CD4-positive, alpha-beta T cell treated with Interferon gamma for 1 hour (primary cell): ENCODE results near the gene IQCE.
A peak's percentile ranks its signal among the peaks of the same experiment; 100 is the strongest.

Experiments used
- DNase-seq: peaks from one replicate; pipeline ENCODE4 v3.0.0-alpha.2; 2020

Gene IQCE

DNA sequence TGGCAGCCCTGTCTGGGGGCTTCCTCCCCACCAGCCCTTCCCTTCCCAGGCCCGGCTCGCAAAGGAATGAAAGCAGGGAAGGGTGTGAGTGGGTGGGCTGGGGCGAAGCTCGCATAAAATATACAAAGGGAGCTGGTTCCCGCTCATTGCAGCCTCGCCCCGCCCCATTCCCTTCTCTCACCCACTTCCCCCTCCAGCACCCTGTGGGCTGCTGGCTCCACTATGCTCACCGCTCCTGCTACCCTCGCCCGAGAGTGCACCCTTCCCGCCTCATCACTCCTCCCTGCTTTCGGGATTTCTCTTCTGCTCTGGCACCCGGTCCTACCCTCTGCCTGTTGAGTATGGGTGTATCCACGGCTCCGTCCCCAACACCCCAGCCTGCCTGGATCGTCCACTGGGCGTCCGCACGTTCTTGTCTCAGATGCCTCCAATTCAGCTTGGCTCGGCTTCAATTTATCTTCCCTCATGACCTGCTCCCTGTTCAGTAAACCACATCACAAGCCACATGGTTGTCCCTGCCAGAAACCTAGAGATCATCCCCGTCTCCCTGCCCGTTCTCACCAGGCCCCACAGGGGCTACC is 58.6 kb downstream of the IQCE start:
- DNase-seq, result no peak

DNA sequence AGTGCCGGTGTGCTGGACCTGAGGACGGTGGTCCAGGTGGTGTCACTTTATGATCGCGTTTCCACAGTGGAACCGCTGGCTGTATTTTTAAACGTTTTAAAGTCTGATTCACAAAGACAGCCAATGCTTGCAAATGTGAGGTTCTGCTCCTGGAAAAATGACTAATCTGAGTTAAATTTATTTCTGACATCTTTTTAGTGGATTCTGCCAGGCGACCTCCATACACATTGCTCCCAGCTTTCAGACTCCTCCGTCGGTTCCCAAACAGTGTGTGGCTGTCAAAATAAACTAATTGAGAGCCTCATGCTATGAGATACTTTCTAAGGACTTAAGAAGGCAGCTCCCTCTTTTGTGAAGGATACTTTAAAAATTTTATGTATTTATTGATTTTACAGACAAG is 60.3 kb downstream of the IQCE start:
- DNase-seq, result no peak

DNA sequence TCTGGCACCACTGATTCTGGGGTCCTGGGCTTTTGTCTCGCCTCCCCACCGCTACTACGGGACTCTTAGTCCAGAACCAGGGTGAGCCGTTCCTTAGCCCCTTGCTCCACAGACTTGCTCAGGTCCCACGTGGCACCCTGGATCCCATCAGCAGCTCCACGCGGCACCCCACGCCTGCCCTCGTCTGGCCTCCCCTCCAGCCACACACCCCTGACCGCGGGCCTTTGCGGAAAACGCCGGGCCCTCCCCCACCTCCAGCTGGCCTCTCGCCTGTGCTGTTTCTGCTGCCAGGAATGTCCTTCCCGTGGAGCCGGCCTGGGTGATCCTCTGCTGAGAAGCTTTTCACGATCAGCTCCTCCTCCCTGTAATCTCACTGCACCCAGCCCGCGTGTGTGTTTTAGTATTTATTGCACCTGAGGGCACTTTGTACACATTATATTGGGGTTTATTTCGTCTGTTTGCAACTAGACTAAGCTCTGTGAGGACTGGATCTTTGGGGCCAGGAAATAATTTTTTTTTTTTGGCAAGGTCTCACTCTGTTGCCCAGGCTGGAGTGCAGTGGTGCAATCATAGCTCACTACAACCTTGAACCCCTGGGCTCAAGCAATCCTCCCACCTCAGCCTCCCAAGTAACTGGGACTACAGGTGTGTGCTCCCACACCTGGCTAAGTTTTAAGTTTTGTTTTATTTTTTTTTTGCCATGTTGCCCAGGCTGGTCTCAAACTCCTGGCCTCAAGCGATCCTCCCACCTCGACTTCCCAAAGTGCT is 62.5 kb downstream of the IQCE start:
- DNase-seq, result no peak

DNA sequence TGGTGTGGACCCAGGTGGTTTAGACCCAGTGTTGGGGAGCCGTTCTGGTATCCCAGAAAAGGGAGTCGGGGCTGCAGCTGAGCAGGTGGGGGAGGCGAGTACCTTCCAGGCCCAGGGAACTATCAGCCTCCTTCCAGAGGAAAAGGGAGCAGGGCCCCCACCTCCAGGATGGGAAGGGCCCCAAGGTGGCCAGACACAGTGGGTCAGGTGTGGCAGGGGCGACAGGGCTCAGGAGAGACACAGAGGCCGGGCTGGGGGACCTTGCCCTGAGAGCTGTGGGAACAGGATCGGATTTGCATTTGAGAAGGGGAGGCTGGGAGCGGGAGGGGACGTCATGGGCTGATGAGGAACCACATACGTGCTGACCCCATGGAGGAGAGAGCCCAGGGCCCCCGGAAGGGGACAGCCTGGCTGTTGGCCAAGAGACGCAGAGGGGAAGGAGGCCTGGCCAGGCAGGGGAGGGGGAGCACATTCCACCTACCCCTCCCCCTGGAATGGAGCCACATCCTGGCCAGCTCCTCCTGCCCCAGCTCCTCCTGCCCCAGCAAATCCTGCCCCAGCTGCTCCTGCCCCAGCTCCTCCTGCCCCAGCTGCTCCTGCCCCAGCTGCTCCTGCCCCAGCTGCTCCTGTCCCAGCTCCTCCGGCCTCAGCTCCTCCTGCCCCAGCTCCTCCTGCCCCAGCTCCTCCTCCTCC is 63.3 kb downstream of the IQCE start:
- DNase-seq, result no peak

DNA sequence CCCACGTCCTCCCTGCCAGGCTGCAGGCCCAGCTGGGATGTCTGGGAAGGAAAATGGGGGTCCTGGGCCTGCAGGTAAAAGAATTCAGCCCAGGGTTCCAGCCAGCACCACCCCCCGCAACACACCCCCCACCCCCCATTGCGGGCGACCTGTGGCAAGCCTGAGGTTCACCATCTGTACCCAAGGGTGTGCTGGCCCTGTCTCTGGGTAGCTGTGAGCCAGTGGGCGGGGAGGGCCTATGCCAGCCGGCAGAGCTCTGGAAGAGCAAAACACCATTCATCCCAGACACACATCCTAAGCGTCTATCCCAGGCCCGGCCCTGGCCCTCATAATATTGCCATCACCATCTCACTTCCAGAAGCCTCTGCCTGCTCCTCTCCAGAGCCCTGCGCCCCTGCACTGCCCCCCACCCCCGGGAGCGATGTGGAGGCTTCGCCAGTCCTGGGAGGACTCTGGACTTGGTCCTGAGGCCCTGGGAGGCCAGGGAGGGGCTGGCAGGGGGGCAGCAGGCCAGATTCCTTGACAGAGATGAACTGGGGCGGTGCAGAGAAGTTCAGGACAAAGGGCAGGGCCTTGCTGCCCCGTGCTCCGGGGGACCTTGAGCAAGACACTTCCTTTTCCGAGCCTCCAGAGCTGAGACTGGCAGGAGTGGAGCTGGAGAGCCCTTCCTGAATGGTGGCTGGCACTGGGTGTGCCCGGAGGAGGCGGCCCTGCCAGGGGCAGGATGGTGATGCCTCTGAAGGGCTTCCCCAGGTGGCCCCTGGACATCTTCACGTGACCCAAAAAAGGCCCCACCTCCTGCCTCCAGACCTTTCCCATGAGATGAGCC is 64.3 kb downstream of the IQCE start:
- DNase-seq, result peak; percentile 25

DNA sequence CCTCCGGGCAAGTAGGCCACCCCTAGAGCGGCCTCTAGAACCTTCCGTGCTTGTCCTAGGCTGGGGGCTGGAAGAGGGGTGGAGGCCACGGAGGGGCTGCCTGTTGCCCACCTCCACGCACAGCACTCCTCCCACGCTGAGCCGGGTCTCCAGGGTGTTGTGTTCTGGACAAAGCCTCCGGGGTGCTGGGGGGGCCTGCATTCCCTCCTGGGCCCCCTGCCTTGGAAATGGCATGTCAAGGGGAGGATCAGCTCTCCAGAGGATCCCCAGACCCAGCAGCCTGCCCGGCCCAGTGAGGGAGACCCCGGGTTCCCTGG is 64.9 kb downstream of the IQCE start:
- DNase-seq, result no peak

DNA sequence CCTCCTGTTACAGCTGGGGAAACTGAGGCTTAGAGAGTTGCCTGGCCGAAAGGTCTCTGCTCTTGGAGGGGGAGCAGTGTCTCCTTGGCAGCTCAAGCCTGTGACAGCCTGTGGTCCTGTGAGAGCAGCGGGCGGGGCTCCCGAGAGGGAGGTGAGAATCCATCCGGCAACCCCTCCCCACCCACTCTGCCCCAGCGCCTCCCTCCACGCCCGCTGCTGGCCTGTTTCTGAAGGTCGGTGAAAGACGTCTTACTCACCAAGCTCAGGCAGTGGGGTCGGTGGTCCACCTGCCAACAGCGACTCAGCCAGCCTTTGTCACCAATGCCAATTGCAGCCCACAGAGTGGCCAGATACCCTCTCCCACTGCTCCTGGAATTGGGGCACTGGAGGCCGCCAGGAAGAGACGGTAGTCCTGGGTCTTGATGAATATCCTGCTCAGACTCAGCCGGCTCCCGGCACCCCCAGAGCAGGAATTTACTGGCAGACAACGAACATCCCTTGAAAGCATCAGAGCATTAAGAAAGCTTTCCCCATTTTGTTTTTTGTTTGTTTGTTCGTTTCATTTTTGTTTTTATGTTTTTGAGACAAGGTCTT is 65.6 kb downstream of the IQCE start:
- no peak for DNase-seq

DNA sequence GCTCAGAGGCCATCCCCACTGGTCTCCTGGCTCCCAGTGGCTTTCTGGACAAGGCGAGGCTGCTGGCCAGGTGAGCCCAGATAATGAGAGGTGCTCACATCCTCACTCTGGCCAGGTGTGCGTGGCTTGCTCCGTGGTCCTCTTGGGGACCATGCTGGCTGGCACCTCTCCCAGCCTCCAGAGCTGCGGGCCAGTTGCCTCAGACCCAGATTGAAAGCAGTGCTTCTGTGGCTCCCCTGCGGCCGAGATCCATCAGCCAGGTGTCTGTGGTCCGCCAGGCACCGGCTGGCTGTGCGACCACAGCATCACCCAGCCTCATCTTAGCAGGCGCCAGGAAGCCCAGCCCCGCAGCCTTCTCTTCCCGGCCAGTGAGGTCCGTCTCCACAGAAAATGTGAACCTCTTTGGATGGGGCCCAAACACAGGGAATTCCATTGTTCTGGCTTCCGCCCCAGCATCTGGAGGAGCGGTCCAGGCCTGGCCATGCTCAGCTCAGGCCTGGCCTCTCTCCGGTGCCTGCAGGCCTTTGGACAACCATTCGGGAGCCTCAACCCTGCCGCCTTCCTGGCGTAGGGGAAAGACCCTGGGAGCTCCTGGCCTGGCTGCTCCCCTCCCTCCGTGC is 67.8 kb downstream of the IQCE start:
- no peak for DNase-seq

DNA sequence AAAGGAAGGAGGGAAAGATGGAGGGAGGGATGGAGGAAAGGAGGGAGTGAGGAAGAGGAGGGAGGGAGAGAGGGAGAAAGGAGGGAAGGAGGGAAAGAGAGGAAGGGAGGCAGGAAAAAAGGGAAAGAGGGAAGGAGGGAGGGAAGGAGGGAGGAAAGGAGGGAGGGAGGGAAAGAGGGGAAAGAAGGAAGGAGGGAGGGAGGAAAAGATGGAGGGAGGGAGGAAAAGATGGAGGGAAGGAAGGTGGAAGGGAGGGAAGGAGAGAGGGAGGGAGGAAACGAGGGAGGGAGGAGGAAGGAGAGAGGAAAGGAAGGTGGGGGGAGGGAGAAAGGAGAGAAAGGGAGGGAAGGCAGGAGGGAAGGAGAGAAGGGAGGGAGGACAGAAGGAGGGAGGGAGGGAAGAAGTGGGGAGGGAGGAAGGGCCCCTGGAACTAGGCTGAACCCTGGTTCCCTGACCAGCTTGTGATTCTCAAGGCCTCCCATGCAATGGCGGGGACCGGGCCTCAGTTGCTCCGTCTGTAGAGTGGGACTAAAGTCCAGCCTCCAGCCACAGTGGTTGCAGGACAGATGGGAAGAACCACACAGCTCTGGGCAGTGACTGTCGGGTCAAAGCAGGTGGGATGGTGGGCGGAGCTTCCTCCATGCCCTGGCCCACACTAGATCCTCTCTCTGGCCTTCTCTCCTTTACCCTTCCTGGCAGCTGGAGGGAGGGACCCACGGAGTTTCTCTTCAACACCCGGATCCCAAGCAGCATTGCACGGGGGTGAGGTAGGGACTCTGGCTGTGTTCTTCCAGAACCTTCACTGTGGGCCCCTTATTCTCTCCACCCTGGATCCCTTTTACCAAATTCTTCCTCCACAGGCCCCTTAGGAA is 68.7 kb downstream of the IQCE start:
- no peak for DNase-seq

DNA sequence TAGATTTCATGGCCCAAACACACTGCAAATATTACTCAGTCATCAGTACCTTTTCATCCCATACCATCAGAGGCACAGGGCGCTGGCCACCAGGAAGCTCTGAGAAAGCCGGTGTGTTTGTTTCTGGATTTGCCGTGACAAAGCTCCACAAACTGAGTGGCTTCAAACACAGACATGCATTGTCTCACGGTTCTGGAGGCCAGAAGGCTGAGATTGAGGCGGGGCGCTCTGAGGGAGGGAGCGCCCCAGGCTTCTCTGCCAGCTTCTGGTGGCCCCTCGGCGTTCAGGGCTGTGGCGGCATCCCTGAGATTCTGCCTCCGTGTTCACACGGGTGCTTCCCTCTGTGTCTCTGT is 69.3 kb downstream of the IQCE start:
- DNase-seq, result no peak

DNA sequence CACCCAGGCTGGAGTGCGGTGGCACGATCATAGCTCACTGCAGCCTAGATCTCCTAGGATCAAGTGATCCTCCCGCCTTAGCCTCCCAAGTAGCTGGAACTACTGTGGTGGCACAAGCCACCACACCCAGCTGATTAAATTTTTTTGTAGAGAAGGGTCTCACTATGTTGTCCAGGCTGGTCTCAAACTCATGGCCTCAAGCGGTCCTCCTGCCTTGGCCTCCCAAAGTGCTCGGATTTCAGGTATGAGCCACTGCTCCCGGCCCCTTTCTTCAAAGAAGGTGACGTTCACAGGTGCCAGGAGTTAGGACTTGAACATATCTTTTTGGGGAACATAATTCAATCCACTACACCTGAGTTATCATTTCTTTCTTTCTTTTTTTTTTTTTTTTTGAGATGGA is 70.1 kb downstream of the IQCE start:
- DNase-seq, result no peak

DNA sequence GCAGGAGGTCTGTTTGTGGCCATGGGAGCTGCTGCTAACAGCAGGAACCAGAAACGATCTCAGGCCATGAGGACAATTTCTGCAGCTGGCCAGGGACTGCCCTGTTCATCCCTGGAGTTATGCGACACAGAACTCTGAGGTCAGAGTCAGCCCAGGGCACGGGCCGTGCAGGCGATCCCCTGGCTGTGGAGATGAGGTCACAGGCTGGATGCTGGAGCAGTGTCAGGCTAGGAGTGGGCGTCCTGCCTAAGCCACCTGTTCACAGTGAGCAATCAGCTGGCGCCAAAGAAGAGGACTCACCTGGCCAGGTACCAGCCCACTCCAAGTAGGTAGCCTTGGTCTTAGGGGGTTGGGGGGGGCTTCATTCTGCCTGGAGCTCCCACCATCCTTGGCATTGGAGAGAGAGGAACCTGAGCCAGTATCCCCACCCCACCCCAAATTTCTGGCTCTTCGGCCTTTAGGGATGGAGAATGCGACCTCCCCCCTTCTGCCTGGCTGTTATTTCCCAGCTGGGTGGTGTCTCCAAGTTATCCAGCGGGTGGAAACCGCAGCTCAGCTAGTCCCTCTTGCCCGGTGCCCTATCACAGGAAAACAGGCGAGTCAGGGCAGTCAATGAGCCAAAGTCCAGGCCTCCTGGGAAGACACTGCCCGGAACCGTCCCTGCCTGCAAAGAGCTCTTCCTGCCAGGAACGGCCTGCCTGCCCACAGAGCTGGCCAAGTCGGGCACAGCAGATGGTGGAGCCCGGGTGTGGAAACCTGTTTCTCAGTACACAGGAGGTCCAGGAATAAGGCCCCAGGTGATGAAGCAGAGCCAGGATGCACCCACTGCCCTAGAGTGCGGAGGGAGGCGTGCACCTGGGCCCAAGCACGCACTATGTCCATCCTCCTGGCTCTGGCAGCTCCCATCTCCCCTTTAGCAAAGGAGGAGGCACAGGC is 71.2 kb downstream of the IQCE start:
- no peak for DNase-seq

DNA sequence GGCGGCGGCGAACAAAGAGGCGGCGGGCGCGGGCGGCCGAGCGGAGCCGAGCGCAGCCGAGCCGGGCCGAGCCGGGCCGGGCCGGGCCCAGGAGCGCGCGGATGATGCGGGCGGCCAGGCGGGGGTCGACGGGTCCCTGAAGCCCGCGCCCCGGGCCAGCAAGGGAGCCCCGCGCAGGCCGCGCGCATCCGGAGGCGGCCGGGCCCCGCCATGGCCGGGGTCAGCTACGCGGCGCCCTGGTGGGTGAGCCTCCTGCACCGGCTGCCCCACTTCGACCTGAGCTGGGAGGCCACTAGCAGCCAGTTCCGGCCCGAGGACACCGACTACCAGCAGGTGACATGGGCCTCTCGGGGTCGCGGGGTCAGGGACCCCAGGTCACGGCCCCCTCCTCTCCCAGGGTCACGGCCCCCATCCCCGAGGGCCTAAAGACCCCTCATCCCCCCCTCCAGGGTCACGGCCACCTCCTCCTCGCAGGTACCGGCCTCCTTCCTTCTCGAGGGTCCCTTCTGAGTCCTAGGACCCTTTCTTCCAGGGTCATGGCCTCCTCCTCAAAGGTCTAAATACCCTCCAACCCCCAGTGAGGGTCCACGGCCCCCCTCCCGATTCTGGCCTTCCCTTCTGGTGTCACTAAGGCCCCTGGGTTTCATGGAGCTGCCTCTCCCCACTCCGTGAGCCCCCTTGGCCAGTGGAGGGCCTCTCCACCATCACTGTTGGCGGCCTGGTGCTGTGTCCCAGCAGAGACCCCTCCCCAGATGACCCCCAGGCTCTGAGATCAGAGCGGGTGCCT is 73.4 kb downstream of the IQCE start, which contains the start of gene TTYH3:
Gene TTYH3 (plus strand): TSS at position 41 of the 787 bp plus-strand sequence. CDS start 170 bp downstream, at position 211.
- no peak for DNase-seq

DNA sequence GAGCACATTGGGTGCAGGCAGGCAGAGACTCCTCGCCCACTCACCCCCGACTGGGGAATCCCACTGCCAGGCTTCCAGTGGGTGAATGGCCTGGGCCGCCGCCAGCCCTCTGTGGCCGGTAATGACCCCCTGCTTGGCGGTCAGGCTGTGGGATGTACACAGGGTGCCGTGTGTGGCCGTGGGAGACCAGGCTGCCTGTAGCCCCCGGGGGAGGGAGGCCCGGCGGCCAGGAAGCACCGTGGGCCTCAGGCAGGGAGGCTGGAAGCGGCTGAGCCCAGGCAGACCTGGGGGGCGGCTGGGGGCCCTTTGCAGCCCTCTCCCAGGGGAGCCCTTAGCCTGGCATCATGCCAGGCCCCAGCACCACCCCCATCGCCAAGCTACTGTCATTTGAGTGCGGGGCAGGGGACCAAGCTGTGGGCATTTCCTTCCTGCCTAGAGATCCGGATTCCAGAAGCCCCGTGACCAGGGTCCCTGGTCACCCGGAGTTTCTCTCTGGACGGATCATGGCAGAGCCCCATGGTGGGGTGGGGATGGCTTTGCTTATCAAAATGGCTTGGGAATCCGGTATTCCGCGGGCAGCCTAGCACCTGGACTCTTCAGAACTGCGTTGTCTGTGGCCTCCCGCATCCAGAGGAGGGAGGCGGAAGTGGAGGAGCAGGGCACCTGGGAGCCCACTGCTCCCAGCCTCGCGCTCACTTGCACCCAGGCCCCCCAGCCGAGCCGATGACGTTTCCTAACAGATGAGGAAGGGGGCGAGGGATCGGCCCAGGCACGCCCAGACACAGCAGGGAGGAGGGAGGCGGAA is 74.2 kb downstream of the IQCE start:
- DNase-seq, result peak; percentile 44

DNA sequence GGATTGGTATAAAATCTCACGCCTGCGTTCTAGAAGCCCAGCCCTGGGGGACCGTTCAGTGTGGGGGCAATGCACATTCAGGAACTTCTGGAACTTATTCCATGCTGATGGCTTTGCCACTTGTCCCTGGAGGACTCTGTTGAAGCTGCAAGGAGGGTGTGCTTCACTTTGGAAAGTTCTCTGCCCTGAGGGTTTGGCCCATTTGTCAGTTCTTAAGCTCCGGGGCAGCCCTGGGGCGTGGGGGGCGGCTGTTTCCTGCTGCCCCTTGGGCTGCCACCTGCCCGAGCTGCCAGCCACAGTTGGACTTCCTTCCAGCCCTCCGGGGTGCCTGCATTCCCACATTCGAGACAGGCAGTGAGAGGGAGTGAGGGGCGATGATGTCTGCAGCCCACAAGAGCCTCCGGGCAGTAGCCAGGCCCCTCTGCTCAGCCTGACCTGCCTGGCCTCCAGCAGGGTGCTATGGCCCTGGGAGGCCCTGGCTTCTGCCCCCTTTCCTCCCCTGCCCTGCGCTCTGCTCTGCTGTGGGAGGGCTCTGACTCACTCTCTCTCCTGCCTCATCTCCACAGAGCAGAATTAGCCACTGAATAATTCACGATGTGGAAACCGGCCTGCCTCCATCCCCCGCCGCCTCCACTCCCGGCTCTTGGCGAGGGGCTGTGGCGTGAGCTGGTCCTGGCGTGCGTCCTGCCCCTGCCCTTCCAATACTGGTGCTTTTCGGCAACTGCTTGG is 74.9 kb downstream of the IQCE start:
- DNase-seq, result peak; percentile 39

DNA sequence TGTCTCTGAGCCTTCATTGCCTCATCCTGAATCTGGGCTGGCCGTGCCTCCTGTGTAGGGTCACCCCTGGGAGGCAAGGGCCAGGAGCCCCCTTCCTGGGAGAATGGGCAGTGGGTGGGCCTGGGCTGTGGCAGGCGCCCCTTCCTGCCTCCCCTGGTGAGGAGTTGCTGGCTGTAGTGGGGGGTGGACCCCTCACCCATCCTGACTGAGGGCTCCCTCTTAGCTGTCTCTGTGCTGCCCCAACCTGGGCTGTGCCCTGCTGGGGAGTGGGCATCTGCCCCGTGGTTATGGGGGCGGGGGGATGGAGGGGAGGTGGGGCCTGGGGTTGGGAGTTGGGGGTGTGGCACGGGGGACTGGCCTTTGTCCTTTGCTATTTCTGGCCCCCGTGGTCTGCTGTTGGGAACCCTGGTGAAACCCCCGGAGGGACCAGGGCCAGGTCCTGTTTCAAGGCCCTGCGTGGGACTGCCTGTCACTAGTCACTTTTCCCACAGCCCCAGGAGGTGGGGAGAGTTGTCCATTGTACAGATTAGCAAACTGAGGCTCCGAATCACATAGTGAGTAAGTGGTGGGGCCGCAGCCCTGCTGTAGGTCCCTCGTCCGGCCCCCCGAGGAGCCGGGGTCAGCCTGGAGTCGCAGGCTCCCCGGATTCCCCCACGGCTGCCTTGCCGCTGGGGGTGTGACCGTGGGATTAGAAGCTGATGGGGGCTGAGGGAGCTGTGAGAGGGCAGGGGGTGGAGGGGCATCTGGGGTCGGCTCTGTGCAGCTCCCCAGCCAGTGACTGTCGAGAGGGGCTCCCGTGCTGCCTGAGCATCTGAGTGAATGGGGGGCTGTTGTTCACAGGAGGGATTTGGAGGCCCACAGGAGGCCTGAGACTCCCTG is 75.7 kb downstream of the IQCE start:
- no peak for DNase-seq

DNA sequence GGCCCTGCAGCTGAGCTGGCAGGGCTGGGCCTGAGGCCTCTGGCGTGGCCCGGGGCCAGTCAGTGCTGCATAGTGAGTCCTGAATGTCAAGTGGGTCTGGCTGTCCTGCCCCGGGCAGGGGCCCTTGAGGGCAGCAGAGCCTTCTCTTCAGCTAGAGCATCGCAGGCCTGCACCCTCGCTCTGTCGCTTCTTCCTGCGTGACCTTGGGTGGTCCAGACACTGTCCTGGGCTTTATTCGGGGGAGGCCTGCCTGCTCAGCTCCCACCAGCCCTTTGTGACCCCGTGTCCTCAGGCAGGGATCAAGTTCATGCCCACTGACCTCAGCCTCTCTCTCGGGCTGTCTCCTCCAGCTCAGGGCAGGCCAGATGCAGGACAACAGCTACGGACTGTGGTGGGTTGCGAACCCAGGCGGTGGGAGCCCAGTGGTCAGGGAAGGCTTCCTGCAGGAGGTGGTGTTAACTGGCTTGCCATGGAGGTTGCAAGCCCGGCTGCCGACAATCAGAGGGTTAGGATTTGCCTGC is 76.4 kb downstream of the IQCE start:
- DNase-seq, result no peak
